Mesenteric fat pad (tissue), 1 donor: ENCODE results near the gene UQCRC2. TPM values are rescaled to one million over a fixed set of nuclear protein-coding genes. Genes with fewer than 3 reads are reported as not detected.
"Not testable (repeated sequence)": the region's sequence is repeated elsewhere in the genome, so short reads cannot be mapped to it uniquely, and the experiment has no call there.

Experiments used
- DNase-seq: peaks from one replicate; pipeline ENCODE4 v3.0.0-alpha.2; 2020; ENCODE audit warnings: low spot score
- total RNA-seq: library from RNA; stranded (reverse); fragmentation: NEBNext Ultra II Directional; extraction: Animal tissue kit (Norgen Biotek cat#: 25700); gene quantifications from one replicate; pipeline ENCODE4 v1.2.1, GENCODE V29; 2021
- donor health status: DM: yes; HTN: yes; CAD: no.

Gene UQCRC2
- total RNA-seq, 1 donor from 2014 or later: 186 TPM

DNA sequence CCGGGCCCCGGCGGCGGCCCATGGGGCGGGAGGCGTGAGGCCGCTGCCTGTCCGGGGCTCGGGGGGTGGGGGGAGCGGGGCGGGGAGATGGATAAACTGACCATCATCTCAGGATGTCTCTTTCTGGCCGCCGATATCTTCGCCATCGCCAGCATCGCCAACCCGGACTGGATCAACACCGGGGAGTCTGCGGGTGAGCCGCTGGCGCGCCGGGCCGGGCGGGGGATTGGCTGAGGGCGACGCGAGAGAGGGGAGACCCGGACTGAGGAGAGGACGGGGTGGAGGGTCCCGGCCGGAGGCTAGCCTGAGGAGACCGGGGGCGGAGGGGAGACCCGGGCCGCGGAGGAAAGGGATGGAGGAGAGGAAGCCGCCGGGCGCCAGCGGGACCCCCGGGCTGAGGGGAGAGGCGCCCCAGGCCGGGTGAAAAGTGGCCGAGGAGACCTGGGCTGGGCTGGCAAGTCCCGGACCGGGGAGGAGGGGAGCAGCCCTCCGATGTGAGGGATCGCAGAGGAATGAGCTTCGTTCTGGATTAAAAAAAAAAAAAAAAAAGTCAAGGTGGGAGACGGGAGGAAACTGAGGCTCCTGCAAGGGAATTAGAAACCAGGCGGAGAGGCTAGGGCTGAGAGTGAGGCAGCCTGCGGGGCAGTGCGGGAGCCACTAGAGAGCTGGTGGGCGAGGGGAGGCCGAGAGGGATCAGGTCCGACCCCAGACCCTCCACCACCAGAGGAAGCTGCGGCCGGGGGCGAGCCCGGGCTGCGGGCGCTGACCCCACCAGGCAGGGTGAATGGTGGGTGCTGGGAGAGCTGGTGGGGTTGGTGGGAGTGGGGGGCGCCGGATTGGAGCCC, 55.3 kb downstream of the UQCRC2 start:
- no peak for DNase-seq

GRCh38 chr16:22010902-22011301, 57.7 kb downstream of the UQCRC2 start:
- no peak for DNase-seq

DNA sequence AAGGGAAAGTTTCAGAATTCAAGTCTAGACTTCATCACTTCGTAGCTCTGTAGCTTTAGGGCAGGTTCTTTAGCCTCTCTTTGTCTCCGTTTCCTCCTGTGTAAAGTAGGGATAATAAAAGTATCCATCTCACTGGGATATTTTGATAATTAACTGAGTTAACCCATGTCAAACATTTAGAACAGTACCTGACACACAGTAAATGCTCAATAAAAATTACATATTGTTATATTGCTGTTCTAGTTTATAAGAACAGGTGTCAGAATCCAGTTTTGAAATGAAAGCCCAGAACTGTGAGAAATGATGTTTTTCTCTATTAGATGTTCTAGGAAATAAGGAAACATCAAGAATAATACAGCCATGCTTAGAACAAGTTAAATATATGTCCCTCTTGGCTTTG, 59.1 kb downstream of the UQCRC2 start:
- no peak for DNase-seq

DNA sequence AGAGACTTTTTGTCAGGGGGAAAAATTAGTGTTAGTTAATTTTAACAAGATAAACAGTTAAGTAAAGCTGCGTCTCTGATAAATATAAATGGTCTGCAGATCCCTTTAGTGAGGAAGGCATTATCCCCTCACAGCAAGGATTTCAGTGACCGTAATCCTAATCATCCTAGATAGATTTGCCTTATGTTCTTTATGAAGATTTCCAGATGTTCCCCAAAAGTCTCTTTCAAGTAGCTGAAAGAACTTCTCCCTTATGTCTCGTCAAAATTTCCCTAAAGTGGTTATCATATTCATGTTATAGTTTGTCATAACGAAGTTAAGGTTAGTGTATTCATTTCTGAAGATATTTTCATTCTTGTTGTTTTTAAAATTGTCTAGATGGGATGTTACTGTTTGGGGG, 60.3 kb downstream of the UQCRC2 start:
- no peak for DNase-seq

DNA sequence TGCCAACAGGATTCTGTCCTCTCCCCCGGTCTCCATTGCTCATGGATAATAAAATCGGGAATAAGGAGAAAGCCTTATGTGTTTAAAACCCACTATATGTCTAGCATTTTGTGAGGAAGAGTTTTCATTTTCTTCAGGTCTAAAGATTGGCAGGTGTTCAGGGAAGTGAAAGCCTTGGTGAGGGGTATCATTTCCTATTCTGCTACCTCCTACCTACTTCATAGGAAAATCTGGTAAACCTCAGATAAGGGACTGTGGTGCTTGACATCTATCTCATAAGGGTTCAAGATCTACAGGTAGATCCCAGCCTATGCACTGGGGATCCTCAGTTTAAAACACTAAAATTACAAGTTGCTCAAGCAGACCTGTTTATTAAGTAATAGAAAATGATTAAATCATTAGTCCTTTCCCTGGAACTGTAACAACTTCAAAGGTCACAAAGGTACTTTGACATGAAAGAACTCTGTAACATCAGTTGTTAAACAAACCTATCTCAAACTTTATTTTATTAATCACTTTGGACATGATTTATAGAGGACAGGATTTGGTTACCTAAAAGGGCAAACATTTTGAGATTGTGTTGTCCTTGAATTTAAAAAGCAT, 61.2 kb downstream of the UQCRC2 start:
- no peak for DNase-seq

DNA sequence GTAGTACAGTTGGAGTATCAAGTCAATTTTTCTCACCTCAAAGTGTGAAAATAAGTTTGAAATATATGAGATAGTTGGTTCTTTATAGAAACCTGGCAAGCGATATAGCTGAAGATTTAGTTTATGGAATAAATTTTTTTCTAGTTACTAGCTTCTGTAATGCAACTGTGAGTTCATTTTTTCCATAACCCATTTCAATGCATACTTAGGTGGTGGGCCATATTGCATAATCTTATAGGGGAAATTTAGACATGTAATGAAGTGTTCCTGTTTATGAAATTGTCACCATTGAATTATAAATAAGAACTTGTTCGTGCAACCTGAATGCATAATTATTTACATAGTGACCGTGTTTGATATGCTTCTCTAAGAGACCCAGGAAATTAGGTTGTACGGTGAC, 63.8 kb downstream of the UQCRC2 start:
- DNase-seq: no peak

DNA sequence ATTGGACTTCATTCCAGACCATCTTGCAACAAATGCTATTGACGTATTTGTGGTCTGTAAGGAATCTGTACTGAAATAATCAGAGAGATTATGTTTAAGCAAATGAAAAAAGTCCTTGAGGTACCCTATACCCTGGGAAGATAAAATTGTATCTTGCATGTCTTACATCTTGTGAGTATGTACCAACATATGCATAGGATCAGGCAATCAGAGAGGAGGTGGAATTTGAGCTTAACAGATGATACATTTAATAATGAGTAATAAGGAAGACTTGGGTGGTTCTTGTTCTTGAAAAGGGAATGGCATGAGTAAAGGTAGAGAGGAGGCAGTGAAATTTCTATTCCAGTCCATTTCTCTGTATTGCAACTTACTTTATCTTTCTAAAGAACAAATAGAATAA, 65.4 kb downstream of the UQCRC2 start:
- DNase-seq: no peak

- DNase-seq: no peak
Observed at GRCh38 chr16:22022151-22022550, 69.0 kb downstream of the UQCRC2 start.

DNA sequence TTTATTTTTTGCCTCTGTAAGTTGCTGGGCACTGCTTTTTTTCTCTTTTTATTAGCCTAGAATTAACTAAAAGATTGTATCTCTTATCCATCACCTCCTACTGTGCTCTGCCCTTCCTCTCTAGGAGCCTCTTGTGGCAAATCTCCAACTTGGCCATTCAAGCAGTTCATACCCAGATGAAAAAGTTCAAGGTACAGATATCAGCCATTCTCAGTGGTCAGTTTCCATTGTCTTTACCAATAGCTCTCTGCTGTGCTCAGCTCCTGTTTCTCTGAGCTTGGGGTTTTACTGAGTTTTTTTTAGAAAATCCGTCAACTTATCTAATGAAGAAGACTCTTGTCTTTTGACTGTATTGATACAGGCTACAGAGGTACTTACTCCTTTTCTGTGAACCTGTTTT, 70.3 kb downstream of the UQCRC2 start:
- no peak for DNase-seq

DNA sequence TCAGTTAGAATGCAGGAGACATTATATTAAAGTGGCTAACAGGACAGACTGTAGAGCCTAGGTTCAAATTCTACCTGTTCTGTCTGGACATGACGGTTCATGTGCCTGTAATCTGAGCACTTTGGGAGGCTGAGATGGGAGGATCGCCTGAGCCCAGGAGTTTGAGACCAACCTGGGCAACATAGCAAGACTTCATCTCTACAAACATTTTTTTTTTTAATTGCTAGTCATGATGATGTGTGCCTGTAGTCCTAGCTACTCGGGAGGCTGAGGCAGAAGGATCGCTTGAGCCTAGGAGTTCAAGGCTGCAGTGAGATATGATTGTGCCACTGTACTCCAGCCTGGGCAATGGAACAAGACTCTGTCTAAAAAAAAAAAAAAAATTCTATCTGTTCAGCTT, 71.6 kb downstream of the UQCRC2 start:
- not testable (repeated sequence) for DNase-seq

DNA sequence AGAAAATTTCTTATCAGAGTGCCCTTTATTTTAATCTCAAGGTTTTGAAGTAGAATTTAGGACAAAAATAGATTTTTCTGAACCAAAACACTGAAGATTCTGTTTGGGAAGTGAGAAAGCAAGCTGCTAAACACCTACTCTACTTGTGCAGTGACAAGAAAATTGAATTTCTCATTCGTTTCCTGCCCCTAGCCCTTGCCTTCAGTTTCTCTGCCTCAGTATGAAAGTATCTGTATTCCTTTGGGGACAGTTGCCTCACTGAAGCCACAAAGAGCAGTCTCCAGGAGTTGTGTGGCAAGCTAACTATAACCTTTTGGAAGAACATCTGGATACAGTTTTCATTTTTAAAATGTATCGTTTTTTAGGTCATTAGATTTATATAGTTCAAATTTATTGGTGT, 74.5 kb downstream of the UQCRC2 start:
- no peak for DNase-seq

DNA sequence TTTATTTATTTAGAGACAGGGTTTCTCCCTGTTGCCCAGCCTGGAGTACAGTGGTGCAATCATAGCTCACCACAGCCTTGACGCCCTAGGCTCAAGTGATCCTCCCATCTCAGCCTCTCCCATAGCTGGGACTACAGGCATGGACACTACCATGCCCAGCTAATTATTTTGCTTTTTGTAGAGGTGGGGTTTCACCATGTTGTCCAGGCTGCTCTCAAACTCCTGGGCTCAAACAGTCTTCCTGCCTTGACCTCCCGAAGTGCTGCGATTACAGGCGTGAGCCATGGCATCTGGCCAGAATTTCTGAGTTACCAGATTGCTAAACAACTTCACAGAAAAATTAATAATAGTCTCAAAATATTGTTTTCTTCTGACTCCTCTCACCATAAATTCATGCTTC, 76.5 kb downstream of the UQCRC2 start:
- DNase-seq: no peak

GRCh38 chr16:22030087-22030812, 77.1 kb downstream of the UQCRC2 start:
- DNase-seq: no peak

- no peak for DNase-seq
Observed at GRCh38 chr16:22031483-22032083, 78.4 kb downstream of the UQCRC2 start.

Other genes starting within 250 kb of the UQCRC2 start
- 235 TPM for gene NPIPB4, start 95.6 kb upstream of the UQCRC2 start, total RNA-seq
- not detected for gene PDZD9, start 47.8 kb downstream of the UQCRC2 start, total RNA-seq
- 18.6 TPM for gene MOSMO, start 54.8 kb downstream of the UQCRC2 start, total RNA-seq
- 0.55 TPM for gene VWA3A, start 139.2 kb downstream of the UQCRC2 start, total RNA-seq
- not detected for gene SDR42E2, start 209.1 kb downstream of the UQCRC2 start, total RNA-seq